HG03457 (cell line): ENCODE results near the gene CISH.

Source experiments
- ATAC-seq: cut with Tn5 transposase; IDR thresholded peaks from one replicate; pipeline ENCODE4 v1.9.1; 2021; ENCODE audit warnings: moderate number of reproducible peaks; ENCODE audit not compliant: unreplicated experiment

CISH gene

DNA sequence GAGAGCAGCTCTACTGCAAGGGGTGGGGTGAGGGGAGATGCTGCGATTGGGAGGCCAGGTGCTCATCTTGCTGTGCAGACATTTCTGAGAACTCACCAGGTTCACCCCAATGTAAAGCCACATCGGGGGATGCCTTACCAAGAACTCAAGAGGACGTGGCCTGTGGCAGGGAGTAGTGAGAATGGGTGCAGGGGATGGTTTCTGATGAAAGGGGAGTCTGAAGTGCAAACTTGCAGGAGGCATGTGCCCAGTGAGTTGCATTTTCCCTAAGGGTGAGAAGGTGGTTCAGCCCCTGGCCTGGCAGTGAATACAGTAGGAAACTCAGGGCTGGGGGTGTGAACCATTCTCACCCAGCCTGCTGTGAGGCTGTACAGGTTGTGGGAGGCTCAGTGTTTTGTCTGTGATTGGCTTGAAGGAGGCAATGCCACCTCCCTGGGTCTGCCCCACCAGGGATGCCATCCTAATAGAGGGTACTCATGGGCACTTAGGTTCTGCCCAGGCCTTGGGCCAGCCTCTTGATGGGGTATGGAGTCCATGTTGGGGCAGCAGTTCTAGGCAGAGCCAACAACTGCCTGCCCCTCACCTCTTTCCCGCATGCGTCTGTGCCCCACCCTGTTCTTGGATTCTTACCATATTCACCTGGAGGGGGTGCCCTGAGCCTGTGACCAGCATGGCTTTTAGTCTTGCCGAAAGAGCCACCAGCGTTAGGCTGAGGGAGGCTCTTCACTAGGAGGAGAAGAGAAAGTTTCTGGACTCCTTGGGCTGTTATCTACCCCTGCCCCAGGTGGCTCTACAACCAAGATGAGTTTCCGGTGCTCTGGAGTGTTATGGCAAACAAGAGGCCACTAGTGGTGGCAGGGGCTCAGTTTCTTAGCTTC lies 37.8 kb downstream of the CISH start:
- ATAC-seq, result no peak

DNA sequence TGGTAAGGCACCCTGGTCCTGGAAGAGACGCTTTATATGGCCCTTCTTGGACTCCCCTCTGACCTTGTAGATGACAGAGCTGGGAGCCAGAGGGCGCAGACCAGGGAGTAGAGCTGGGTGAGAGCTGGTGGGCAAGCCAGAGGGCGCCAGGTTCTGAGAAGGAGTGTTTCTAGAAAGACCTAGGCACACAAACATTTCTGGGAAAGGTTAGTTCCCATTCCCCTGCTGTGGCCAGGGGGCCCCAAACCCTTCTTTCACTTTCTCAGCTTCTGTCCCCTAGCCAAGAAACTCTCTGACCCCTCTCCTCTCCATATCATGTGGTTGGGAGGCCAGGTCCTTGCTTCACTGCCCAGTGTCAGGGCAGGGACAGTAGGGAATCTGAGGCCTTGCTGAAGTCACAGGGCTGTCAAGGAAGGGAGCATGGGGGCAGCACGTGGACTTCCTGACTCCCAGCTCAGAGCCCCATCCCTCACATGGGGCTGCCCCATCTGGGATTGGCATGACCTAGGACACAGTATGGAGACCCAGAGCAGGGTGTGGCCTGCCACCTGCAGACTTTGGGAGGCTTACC lies 38.7 kb downstream of the CISH start:
- ATAC-seq, result no peak

DNA sequence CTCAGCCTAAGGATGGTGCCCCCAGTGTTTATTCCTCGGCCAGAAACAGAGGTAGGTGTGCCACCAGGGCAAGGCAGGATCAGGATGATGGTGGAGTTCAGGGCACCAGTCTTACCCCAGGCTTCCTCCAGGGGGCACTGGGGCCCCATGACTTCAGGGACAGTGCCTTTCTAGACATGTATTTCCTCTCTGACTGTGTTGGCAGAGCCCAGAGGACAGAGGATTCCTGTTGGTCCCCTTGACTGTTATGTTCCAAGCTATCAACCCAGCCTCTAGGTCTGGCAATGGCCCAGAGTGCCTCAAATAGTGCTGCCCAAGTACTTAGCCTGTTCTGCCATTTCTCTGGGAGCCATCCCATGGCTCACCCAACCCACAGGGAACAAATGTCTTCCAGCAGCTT lies 39.4 kb downstream of the CISH start:
- ATAC-seq, result no peak

DNA sequence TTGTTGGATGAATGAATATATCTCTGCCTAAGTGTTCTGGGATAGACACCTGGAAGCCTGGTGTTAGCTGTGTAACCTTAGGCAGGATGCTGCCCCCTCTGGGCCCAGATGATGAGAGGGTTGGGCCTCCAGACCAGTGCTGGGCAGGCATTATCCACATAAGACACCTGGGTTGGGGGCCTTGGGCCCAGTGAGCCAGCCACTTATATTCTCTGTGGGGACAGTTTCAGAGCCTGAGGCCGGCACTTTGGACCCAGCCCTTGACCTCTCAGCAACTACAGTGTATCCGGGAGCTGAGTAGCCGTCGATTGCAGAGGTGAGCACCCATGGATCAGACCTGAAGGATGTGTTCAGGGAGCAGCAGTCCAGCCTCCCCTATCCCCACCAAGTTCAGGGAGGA lies 40.1 kb downstream of the CISH start:
- no peak for ATAC-seq

DNA sequence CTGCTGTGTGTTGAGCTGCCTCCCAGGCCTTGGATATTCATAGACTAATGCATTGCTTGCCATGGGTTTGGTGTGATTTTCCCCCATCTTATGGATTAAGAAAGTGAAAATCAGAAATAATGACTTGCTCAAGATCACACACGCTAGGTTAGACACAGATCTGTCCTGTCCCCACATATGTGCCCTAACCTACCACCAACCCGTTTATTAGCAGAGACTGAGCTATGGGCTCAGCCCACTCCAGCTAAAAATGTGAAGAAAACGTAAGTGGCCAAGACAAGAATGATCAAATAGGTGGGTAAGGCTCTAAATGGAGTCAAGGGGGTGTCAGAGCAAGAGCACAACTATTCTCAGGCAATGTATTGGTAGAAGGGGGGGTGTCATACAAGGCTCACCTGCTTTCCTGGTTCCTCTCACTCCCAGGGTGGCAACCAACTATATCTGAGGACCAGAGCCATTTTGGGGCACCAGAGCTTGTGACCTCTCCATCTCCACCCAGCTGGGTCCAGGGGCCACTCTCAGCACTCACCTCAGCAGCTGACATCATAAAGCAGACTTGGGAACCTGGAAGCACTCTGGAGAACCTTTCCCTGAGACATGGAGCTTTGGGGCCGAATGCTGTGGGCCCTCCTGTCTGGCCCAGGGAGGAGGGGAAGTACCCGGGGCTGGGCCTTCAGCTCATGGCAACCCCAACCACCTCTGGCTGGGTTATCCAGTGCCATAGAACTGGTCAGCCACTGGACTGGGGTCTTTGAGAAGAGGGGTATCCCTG lies 40.9 kb downstream of the CISH start:
- ATAC-seq, result no peak

DNA sequence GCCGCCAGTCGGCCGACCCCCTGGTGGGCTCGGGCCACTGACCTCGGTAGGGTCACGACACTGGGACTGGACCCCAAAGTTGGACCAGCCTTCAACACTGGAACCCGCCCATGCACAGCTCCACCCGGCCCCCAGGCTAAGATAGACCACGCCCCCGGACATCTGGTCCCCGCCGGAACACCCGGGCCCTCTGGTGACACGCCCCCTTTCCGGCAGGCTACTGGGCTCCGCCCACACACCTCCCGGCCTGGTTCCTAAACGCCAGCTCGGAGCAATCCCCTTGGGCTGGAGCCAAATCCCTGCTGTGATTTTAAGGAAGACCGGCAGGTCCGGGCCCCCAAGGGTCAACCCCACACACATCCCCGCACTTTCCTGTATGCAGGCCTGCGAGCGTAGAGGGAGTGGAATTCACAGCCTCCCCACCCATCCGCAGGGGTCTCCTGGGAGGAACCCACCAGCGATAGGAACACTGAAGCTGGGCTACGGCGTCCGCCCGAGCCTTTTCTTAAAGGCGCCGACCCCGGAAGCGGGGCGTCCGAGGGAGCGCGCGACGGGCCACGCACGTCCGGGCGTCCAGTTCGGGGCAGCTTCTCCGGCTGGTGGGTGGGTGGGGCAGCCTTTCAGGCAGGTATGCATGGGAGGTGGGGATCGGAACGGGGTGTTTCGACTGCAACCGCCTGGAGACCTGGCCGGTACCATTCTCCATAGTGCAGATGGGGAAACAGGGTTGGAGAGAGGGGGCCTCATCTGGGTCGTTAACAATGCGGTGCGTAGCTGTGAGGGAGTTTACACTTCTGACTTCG lies 42.4 kb downstream of the CISH start, which contains the start of gene HEMK1:
Gene HEMK1 (plus strand): TSS at position 576 of the 803 bp plus-strand sequence. CDS start 1,583 bp downstream, outside the sequence.
- ATAC-seq, result peak; percentile 52

DNA sequence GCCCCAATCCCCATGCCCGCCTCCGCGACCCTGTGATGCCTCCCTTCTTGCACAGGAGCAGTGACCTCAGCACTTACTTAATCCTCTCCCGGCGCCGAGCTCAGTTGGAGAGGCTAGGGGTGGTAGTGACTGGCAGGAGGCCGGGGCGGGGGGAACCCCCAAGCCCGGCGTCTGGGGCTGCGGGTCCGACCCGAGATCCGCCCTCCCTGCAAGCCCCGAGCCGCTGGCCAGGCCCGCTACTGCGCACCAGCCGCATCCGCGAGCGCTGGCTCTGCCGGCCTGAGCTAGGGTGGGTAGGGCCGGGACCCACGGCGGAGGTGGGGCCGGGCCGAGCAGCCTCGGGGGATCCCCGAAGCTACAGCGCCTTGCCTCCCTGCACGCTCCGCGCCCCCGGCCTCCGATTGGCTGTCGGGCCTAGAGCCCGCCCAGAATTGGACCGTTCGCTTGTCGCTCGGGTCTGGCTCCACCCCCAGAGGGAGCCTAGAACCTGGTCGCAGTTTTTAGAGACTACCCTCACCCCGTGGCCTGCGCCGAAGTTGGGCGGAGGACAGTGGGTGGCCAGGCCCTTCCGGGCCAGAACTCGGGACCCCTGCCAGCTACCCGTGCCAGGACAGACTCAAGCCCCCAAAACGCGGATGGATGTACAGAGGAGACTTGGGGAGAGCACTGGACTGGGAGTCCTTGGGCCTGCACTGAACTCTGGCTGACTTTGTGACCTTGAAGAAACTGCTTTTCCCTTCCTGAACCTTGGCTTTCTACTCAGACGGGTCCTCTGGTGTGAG lies 44.0 kb downstream of the CISH start, which contains the start of gene C3orf18:
Gene C3orf18 (minus strand): TSS at position 362 of the 782 bp plus-strand sequence. CDS start 2,048 bp downstream, outside the sequence.
- ATAC-seq, result peak; percentile 69

DNA sequence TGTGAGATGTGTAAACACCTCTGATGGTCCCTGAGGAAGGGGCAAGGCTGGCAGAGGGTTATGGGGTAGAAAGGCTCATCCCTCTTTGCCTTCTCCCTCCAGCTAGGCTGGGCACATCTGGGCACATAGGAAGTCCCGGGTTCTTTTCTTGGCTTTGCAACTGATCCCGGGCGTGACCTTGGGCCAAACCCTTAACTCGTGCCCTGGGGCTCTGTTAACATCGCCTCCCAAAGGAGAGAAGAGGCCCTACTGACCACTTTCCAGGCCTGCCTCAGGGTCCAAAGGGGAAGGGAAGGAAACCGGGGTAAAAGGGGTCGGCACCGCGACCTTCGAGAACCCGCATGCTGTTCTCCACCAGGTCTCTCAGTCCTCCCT lies 44.6 kb downstream of the CISH start:
- no peak for ATAC-seq

DNA sequence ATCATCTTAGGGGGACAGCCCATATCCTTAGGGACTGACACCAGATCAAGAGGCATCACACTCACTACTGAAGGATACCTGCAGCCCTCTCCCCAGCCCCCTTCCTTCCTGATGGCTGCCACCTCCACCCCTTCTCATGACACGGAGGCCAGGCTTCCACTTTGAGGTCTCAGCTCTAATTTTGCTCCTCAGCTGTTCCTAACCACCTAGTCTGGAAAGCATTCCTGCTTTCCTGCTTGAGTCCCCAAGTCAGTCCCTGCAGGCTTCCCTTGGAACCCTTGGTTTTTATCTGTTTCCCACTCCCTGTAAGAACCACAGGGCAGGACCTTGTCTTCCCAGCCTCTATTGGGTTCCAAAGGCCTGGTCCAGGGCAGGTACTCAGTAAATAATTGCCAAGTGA lies 47.3 kb downstream of the CISH start:
- ATAC-seq, result no peak

DNA sequence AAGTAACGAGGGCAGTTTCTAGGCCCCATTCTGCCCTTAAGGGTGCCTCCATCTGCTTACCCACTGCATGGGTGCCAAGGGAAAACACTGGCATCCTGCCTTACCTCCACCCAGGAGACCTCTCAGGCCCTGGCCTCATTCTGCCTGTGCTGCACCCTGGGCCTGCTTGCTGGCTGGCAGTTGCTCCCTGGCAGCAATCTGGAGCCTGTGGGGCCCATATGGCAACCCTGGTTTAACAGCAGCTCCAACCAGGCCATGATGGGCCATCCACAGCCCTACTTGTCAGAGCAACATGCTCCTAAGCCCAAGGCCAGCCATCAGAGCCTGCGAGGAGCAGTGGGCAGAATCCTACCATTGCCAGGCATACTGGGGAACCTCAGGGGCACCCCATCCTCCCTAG lies 47.7 kb downstream of the CISH start:
- no peak for ATAC-seq

DNA sequence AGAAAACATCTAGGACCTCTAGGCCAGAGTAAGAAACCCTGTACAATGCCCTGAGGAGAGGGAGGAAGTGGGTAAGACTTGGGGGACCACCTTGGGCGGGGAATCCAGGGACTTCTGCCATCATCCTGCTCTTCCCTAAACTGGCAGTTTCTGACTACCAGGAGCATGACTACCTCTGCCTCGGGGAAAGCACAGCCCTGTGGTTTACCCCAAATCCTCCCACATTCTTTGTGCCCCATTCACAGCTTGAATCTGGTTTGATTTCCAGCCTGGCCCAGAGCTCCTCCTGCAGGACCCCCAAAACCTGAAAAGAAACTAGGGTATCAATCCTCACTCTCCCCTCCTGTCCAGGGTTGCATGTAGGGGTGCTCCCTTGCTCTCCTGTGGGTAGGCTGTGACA lies 48.7 kb downstream of the CISH start:
- ATAC-seq, result no peak

DNA sequence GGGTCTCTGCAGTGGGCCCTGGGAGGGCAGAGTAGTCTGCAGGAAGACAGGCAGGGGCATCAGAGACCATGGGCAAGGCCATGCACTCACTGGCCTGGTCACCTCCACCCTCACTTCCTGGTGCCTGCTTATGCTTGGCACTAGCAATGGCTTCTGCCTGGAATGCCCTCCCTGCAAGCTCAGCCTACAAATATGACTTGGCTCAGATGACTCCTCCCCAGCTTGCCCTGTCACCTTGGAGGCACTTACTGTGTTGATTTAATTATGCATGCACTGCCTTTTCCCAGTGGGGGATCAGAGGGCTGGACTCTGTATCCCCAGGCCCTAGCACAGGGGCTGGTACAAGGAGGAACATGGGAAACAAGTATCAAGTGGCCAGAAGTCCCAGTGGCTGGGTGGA lies 51.9 kb downstream of the CISH start:
- no peak for ATAC-seq

DNA sequence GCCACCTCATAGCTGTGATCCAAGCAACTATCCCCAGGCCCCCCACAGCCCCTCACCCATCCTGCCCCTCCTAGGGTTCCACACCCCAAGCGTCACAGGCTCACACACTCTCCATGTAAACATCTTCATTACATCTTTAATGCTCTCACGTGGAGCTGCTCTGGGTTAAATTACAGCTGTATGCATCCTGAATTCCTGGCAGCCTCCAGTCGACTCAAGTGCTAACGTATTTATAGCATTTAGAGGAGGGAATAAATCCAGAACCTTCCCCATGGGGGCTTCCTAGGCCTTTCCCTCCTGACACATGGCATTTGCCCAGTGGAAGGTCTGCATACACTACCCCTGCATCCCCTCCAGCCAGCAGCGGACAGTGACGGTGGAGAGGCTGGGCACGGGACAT lies 53.7 kb downstream of the CISH start:
- no peak for ATAC-seq

DNA sequence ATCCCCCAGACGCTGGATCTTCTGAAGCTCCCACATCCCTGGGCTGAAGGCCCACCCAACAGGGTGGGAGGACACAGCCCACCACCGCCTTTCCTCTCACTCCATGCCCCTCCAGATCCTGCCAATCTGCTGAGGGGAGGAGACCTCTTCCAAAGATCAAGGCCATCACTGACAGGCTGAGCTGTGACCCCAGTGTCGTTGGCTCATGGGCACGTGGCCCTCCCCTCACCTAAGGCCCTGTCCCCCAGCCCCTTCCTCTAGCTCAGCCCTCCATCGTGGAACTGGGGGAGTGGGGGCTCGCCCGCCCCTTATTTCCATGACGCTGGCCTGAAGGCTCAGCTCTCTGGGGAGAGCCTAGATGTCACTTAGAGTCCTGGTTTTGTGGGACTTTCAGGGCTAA lies 54.5 kb downstream of the CISH start:
- ATAC-seq, result no peak
